ENCODE data around the gene MYL12A.

The MYL12A gene

DNA sequence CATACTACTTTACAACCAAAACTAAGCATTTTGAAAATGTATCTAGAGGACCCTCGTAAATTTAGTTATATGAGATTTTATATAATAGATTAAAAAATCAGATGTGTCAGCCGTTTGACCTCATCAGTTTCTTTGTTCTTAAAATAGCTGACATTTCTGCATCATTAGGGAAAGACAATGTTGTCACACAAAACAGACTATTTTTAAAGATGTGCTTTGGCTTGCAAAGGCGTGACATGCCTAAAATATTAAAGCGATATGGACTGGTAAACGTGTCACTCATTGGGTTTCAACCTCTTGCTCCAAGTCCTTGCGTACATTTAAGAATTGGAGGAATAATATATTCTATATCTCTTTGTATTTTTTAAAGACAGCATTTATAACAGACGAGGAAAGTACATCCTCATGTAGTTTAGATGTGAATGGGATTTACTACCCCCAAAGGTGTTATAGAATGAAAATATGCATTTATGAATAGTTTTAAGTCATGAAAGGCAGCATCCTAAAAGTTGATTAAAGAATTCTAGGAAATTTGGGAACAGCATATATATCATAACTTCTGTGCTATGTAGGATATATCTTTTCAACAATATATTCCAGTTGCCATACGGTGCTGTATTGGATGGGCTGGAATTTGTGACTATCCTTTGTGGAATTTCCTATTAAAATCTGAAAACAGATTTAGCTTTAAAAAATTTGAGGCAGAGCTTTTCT, 3.8 kb downstream of the MYL12A start:
- no peaks in the 10 kb centered on the region for H3K27me3 Mint-ChIP-seq (ENCODE audit: low read depth, poor library complexity)
- DNase-seq, result no peak
- H3K4me3 Mint-ChIP-seq, result no peak overlapping the region
- H3K27ac Mint-ChIP-seq, result no peak overlapping the region
- H3K9me3 Mint-ChIP-seq, result peaks cover 4% of the 10 kb centered on the region
- peaks cover 22% of the 10 kb centered on the region for H3K4me1 Mint-ChIP-seq
- H3K36me3 Mint-ChIP-seq (ENCODE audit: low read depth), result peaks cover 40% of the 10 kb centered on the region
- TF ChIP-seq, protein P1, sequence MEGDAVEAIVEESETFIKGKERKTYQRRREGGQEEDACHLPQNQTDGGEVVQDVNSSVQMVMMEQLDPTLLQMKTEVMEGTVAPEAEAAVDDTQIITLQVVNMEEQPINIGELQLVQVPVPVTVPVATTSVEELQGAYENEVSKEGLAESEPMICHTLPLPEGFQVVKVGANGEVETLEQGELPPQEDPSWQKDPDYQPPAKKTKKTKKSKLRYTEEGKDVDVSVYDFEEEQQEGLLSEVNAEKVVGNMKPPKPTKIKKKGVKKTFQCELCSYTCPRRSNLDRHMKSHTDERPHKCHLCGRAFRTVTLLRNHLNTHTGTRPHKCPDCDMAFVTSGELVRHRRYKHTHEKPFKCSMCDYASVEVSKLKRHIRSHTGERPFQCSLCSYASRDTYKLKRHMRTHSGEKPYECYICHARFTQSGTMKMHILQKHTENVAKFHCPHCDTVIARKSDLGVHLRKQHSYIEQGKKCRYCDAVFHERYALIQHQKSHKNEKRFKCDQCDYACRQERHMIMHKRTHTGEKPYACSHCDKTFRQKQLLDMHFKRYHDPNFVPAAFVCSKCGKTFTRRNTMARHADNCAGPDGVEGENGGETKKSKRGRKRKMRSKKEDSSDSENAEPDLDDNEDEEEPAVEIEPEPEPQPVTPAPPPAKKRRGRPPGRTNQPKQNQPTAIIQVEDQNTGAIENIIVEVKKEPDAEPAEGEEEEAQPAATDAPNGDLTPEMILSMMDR (IDR thresholded peaks at IDR 0.05), result no peak

DNA sequence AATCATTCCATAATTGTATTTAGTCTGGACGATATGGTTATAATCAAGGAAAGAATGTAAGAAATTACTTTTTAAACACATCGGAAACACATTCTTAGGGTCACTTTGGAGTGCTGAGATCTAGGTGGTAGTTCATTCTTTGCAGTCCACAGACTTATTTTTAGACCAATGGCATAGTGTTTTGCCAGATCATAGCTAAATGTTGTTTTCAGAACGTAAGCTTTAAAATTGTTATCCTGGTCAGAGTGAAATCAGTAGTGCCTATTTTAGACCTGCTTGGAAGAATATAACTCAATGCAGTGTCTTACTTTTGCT, 4.3 kb downstream of the MYL12A start:
- H3K4me1 Mint-ChIP-seq, result peaks cover 22% of the 10 kb centered on the region
- peaks cover 45% of the 10 kb centered on the region for H3K36me3 Mint-ChIP-seq (ENCODE audit: low read depth)
- H3K27ac Mint-ChIP-seq, result no peak overlapping the region

DNA sequence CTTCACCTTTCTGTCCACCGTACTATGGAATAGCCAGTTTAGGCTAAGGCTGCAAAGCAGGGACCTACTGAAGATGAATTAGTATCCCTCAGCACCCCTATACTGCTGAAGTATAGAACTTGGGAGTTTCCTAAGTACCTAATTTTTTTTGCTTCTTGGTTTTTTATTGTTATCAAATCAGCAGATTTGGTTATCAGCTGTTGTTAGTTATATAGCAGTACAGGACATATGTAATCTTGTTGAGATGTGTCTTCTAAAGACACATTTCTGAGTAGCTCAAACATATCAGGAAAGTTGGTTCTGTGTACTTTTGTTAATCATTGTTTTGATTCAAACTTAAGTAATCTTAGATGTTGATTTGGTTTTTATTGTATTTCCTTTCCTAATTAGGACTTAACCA, 5.2 kb downstream of the MYL12A start:
- TF ChIP-seq, protein P1 (IDR thresholded peaks at IDR 0.05), result no peak
- Mint-ChIP-seq H3K4me1 (peaks cover 22% of the 10 kb centered on the region), H3K36me3 (ENCODE audit: low read depth) (peaks cover 53% of the 10 kb centered on the region), H3K27me3 (ENCODE audit: low read depth, poor library complexity) (no peaks in the 10 kb centered on the region), H3K27ac (no peak overlapping the region), H3K9me3 (no peaks in the 10 kb centered on the region), H3K4me3 (no peak overlapping the region)
- no peak for DNase-seq

More for the DNA sequence above, 4.3 kb downstream of the MYL12A start:
- Mint-ChIP-seq H3K4me3 (no peak overlapping the region), H3K27me3 (ENCODE audit: low read depth, poor library complexity) (no peaks in the 10 kb centered on the region), H3K9me3 (peaks cover 3% of the 10 kb centered on the region)
- TF ChIP-seq, protein P1 (IDR thresholded peaks at IDR 0.05), result no peak
- DNase-seq, result no peak

DNA sequence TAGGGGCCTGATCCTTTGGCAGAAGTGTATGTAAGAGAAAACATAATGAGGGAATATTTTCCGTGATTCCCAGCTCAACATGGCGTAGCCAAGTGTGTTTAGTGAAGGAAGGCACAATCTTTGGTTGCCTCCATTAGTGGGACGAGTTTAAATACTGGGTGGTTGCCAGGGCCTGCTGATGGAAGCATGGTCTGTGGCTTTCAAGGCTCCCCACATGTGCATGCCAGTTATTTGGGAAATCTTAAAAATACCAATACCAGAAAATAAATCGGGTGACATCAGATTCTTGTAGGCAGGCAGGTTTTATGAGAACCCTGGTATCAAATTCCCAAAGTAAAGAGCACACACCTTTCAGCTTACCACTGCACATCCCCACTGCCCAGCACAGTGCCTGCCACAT, 7.1 kb downstream of the MYL12A start:
- TF ChIP-seq, protein P1 (IDR thresholded peaks at IDR 0.05), result no peak
- H3K4me1 Mint-ChIP-seq, result peaks cover 8% of the 10 kb centered on the region
- DNase-seq, result no peak
- no peaks in the 10 kb centered on the region for H3K27me3 Mint-ChIP-seq (ENCODE audit: low read depth, poor library complexity)
- no peaks in the 10 kb centered on the region for H3K9me3 Mint-ChIP-seq
- no peak overlapping the region for H3K27ac Mint-ChIP-seq
- H3K36me3 Mint-ChIP-seq (ENCODE audit: low read depth), result peaks cover 61% of the 10 kb centered on the region
- no peak overlapping the region for H3K4me3 Mint-ChIP-seq

DNA sequence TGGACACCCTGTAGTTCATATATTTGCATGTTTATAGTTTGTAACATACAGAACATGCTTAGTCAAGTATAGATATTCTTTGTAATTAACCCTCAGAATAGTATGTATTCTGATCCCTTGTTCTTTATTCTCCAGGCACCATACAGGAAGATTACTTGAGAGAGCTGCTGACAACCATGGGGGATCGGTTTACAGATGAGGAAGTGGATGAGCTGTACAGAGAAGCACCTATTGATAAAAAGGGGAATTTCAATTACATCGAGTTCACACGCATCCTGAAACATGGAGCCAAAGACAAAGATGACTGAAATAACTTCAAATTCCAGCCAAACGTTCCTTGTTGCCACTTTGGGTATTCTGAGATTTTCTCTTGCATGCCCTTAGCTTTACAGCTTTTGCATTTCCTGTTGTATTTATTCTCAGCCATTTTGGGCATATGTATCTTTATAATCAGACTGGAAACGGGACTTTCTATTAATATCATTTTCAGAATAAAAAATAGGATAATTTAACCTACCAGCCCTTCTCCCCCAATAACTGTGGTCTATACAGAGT, 8.1 kb downstream of the MYL12A start:
- DNase-seq, result no peak
- Mint-ChIP-seq H3K4me1 (peaks cover 7% of the 10 kb centered on the region), H3K27ac (no peak overlapping the region), H3K4me3 (no peak overlapping the region), H3K36me3 (ENCODE audit: low read depth) (peaks cover 56% of the 10 kb centered on the region), H3K27me3 (ENCODE audit: low read depth, poor library complexity) (no peaks in the 10 kb centered on the region), H3K9me3 (no peaks in the 10 kb centered on the region)
- TF ChIP-seq, protein P1 (IDR thresholded peaks at IDR 0.05), result no peak

All from nephron progenitor cell (in vitro differentiated cells).